ENCODE measurements around the gene PRKACG.
A peak's percentile ranks its signal among the peaks of the same experiment; 100 is the strongest.
"Not testable (repeated sequence)": the region's sequence is repeated elsewhere in the genome, so short reads cannot be mapped to it uniquely, and the experiment has no call there.

PRKACG gene

GRCh38 chr9:69014013-69014412 lies at the start of gene PRKACG:
Gene PRKACG (minus strand): TSS chr9:69014113. CDS start chr9:69014092, 21 bp downstream.
- no peak for DNase-seq (ENCODE audit: low read depth in 3 of 3)

- no peak for DNase-seq (ENCODE audit: low read depth in 3 of 3)
Observed at GRCh38 chr9:69062195-69062594, 48.3 kb upstream of the PRKACG start.

GRCh38 chr9:69060766-69061165 lies 46.9 kb upstream of the PRKACG start:
- no peak for DNase-seq (ENCODE audit: low read depth in 3 of 3)

- no peak for DNase-seq (ENCODE audit: low read depth in 3 of 3)
Observed at GRCh38 chr9:69058101-69058500, 44.2 kb upstream of the PRKACG start.

- no peak for DNase-seq (ENCODE audit: low read depth in 3 of 3)
Observed at GRCh38 chr9:69056191-69056815, 42.4 kb upstream of the PRKACG start.

- DNase-seq (ENCODE audit: low read depth in 3 of 3) = no peak
Observed at GRCh38 chr9:69054989-69055388, 41.1 kb upstream of the PRKACG start.

- DNase-seq (ENCODE audit: low read depth in 3 of 3) = not testable (repeated sequence)
Observed at GRCh38 chr9:69050936-69051335, 37.0 kb upstream of the PRKACG start.

GRCh38 chr9:69049094-69049493 lies 35.2 kb upstream of the PRKACG start:
- no peak for DNase-seq (ENCODE audit: low read depth in 3 of 3)

- no peak for DNase-seq (ENCODE audit: low read depth in 3 of 3)
Observed at GRCh38 chr9:69047371-69047770, 33.5 kb upstream of the PRKACG start.

GRCh38 chr9:69046723-69047122 lies 32.8 kb upstream of the PRKACG start:
- DNase-seq (ENCODE audit: low read depth in 3 of 3) = no peak

GRCh38 chr9:69045821-69046220 lies 31.9 kb upstream of the PRKACG start:
- DNase-seq (ENCODE audit: low read depth in 3 of 3) = no peak

GRCh38 chr9:69044240-69045219 lies 30.6 kb upstream of the PRKACG start:
- DNase-seq (ENCODE audit: low read depth in 3 of 3) = no peak

GRCh38 chr9:69040646-69041045 lies 26.7 kb upstream of the PRKACG start:
- DNase-seq (ENCODE audit: low read depth in 3 of 3) = no peak

GRCh38 chr9:69036799-69037198 lies 22.9 kb upstream of the PRKACG start:
- no peak for DNase-seq (ENCODE audit: low read depth in 3 of 3)

- DNase-seq (ENCODE audit: low read depth in 3 of 3) = peak in 1 of 3 experiments; percentile 20
Observed at GRCh38 chr9:69036309-69036708, 22.4 kb upstream of the PRKACG start.

GRCh38 chr9:69035438-69036308 lies 21.8 kb upstream of the PRKACG start, which contains the start of gene FXN:
Gene FXN (plus strand): TSS chr9:69035752. CDS start chr9:69035783, 31 bp downstream.
- peak; percentile 70 to 80 (median 71) for DNase-seq (ENCODE audit: low read depth in 3 of 3)

- no peak for DNase-seq (ENCODE audit: low read depth in 3 of 3)
Observed at GRCh38 chr9:69034071-69034470, 20.2 kb upstream of the PRKACG start.

- DNase-seq (ENCODE audit: low read depth in 3 of 3) = no peak
Observed at GRCh38 chr9:69030851-69031645, 17.1 kb upstream of the PRKACG start.

GRCh38 chr9:69029535-69029934 lies 15.6 kb upstream of the PRKACG start:
- no peak for DNase-seq (ENCODE audit: low read depth in 3 of 3)

- DNase-seq (ENCODE audit: low read depth in 3 of 3) = peak in 1 of 3 experiments; percentile 12
Observed at GRCh38 chr9:69028754-69029153, 14.8 kb upstream of the PRKACG start.
